Myocyte (in vitro differentiated cells): Measurements from ENCODE around the gene TNNI3K. TPM values are rescaled to one million over a fixed set of nuclear protein-coding genes. Genes with fewer than 3 reads are reported as not detected.
A peak's percentile ranks its signal among the peaks of the same experiment; 100 is the strongest.

Experiments used
- DNase-seq: peaks from one replicate; pipeline ENCODE4 v3.0.0-alpha.2; 2012; ENCODE audit warnings: low read depth
- total RNA-seq: library from RNA; depleted of rRNA; stranded (reverse); fragments of >200 nt; gene quantifications from 2 replicates; pipeline ENCODE4 v1.2.3, GENCODE V29; 2014

Gene TNNI3K
- total RNA-seq, 1 donor from 2014 or later = 0.70 TPM

- no peak for DNase-seq
These were observed 263.7 kb downstream of the TNNI3K start for GRCh38 chr1:74498901-74499300.

GRCh38 chr1:74502432-74502831 is 267.2 kb downstream of the TNNI3K start:
- peak; percentile 57 for DNase-seq

GRCh38 chr1:74502858-74503257 is 267.7 kb downstream of the TNNI3K start:
- no peak for DNase-seq

GRCh38 chr1:74504125-74504932 is 269.1 kb downstream of the TNNI3K start:
- peak; percentile 60 for DNase-seq

GRCh38 chr1:74504933-74505512 is 269.8 kb downstream of the TNNI3K start:
- no peak for DNase-seq

- no peak for DNase-seq
These were observed 270.9 kb downstream of the TNNI3K start for GRCh38 chr1:74505928-74506710.

- DNase-seq = no peak
These were observed 273.3 kb downstream of the TNNI3K start for GRCh38 chr1:74508449-74508848.

GRCh38 chr1:74512170-74512915 is 277.2 kb downstream of the TNNI3K start, which contains the start of gene LRRC53:
Gene LRRC53 (minus strand): TSS chr1:74512611. CDS start chr1:74483349, 29,262 bp downstream.
- no peak for DNase-seq

DNA sequence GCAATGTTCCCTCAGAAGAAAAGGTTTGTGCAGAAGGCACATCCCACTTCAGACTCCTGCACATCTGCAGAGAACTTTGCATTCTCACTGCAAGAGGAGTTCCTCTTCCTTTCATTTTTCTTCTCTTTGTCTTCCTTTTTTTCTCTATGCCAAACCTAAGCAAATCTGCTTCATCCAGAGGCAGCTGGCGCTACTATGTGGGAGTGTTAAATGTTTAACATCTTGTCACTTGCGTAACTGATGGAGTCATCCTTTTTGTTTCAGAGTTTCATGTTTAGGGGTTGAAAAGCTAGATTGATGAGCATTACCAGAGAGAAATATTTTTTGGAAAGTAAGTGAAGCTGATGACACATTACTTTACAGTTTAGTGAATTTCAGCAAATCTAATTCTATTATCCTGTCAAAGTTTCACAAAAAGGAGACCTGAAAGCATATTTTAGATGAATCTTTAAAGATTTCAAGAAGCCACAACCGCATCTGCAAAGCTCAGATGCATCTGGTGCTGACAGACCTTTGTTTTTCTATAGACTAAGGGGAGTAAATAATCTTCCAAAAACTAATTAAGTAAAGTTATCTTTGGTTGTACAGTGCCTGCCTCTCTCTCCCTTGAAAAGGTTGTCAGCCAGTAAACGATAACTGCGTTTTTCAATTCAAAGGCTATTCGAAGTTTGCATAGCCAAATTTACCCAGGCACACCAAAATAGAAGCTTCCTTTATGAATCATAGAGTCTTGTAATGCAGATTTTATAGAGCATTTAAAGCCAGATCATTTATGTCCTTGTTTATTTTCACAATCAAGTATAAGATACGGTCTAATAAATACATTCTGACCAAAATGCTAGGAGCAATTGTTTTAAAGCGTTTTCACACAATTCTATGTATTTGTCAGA is 278.5 kb downstream of the TNNI3K start:
- no peak for DNase-seq

- no peak for DNase-seq
These were observed 282.4 kb downstream of the TNNI3K start for GRCh38 chr1:74517599-74518051.

- DNase-seq = peak; percentile 15
These were observed 287.0 kb downstream of the TNNI3K start for GRCh38 chr1:74522148-74522547.

DNA sequence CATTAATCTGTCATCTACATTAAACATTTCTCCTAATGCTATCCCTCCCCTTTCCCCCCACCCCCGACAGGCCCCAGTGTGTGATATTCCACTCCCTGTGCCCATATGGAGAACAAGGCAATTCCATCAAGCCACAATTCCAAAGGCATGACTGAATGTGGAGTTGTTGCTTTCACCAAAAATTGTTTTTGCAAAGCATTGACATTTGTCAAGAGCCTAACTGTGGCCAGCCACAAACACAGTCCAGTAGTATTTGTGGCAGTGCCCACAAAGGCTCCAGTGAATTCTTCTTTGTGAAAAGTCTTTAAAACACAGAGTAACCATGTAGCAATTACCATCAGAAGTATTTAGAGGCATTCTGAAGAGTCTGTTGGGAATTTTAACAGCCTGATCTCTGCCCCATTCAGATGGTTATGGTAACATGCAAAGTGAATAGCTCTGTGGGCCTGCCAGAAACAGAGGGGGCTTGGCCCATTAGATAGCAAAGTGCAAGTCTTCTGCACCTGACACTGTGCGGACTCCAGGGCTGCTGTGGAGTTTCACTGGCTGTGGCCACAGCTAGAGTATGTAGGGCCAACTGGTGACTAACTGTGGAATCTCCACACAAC is 288.8 kb downstream of the TNNI3K start:
- peak; percentile 51 for DNase-seq

DNA sequence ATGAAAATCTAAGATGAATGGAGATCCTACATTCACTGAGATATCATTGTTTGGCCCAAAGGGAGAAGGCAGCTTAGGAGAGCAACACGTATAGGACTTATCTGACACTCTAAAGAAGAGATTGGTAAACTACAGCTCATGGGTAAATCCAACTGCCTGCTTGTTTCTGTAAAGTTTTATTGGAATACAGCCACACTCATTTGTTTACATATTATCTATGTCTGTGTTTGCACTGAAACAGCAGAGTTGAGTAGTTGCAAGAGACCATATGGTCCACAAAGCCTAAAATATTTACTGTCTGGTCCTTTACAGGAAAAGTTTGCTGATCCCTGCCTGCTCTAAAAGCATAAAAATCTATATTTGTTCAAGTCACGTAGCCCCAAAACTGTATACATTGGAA is 291.5 kb downstream of the TNNI3K start:
- DNase-seq = no peak

GRCh38 chr1:74528123-74528522 is 292.9 kb downstream of the TNNI3K start:
- no peak for DNase-seq

DNA sequence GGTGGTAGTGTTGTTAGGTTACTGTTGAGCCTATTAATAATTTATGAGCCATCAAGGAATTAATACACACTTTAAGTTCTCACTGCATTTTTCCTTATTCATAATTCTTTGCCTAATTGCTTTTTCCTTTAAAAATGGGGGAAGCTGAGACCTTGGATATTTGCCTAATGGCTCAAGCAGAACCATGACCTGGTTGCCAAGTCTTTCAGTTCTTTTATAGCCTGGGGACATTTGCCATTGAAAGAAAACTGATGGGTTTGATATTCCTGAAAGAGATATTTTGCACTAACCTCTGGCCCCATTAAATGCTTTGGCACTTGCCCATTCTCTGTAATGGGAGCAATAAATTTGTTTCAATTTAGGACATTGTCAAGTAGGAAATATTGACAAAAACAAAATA is 295.7 kb downstream of the TNNI3K start:
- DNase-seq = no peak

- no peak for DNase-seq
These were observed 296.6 kb downstream of the TNNI3K start for GRCh38 chr1:74531796-74532195.

DNA sequence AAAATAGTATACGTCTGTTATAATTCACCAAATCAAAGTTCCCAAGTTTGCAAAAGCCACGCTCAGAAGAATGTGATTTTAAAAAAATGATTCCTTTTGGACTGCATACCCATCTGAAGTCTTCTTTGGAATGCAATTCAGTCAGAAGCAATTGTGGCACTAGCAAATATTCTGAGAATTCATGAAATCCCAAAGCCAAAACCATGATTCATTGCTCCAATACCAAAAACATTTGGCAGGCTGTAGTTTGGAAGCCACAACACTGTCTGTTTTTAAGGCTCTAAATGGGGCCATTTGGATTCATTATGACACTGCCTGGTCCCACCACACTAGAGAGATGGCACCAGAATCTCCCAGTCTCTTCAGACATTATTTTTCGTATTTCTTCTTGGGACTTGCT is 299.1 kb downstream of the TNNI3K start:
- DNase-seq = peak; percentile 34

DNA sequence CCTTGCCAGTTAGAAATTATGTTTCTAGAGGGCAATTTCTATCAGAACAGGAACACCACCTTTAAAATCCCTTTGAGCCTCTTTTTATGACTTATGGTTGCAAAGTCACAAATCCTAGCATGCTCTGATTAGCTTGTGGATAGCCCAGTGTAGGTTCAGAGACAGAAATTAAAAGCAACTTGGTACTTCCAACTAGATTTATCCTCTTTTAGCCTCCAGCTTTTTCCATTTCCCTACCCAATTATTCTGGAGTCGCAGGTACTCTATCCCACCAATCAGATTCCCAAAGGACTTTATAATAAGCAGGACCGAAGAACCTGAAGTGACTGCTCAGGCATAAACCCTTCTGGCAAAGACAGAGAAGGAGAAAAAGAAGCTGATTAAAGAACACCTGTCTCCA is 310.6 kb downstream of the TNNI3K start:
- DNase-seq = no peak

- no peak for DNase-seq
These were observed 314.0 kb downstream of the TNNI3K start for GRCh38 chr1:74548961-74549750.
